Activated T-cell treated with anti-CD3 and anti-CD28 coated beads for 24 hours (primary cell): ENCODE measurements around the gene RABL2A.
"Not testable (repeated sequence)": the region's sequence is repeated elsewhere in the genome, so short reads cannot be mapped to it uniquely, and the experiment has no call there.

Source experiments
- DNase-seq: peaks from one replicate; pipeline ENCODE4 v3.0.0-alpha.2; 2020; ENCODE audit warnings: low read depth

The RABL2A gene

DNA sequence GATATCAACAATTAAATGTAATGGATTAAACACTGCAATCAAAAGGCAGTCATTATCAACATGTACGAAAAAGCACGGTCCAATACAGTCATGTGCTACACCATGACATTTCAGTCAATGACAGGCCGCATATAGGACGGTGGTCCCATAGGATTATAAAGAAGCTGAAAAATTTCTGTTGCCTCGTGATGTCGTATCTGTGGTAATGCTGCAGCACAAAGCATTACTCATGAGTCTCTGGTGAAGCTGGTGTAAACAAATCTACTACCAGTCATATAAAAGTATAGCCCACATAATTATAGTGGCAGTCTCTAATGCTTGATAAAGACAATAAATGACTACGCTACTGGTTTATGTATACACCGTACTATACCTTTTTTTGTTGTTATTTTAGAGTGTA, 58.4 kb downstream of the RABL2A start:
- no peak for DNase-seq

DNA sequence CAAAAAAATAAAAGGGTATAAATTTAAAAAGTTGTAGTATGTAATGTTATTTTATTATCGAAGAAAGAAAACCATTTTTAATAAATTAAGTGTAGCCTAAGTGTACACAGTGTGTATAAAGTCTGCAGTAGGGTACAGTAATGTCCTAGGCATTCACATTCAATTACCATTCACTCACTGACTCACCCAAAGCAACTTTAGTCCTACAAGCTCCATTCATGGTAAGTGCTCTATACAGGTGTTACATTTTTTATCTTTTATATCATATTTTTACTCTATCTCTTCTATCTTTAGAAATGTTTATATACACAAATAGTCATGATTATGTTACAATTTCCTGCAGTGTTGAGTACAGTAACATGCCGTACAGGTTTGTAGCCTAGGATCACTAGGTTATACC, 59.5 kb downstream of the RABL2A start:
- DNase-seq, result no peak

DNA sequence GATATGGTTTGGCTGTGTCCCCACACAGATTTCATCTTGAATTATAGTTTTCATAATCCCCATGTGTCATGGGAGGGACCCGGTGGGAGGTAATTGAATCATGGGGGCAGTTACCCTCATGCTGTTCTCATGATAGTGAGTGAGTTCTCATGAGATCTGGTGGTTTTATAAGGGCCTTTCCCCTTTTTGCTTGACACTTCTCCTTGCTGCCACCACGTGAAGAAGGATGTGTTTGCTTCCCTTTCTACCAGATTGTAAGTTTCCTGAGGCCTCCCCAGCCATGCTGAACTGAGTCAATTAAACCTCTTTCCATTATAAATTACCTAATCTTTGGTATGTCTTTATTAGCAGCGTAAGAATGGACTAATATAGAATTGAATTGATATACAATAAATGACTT, 63.8 kb downstream of the RABL2A start:
- not testable (repeated sequence) for DNase-seq
